MV-4-11 (cell line): ENCODE results near the gene CENPVL2.
"Not testable (repeated sequence)": the region's sequence is repeated elsewhere in the genome, so short reads cannot be mapped to it uniquely, and the experiment has no call there.

Experiments used
- DNase-seq: peaks from one replicate; lab custom pipeline; 2025; lab: John Stamatoyannopoulos, UW

The CENPVL2 gene

GRCh38 chrX:51682720-51683062 lies at the start of gene CENPVL2:
CENPVL2 (minus strand) TSS chrX:51682831; CDS start chrX:51682831, 0 bp downstream.
- DNase-seq, result not testable (repeated sequence)

- DNase-seq, result no peak
These were observed 45.6 kb upstream of the CENPVL2 start for GRCh38 chrX:51728202-51728601.

DNA sequence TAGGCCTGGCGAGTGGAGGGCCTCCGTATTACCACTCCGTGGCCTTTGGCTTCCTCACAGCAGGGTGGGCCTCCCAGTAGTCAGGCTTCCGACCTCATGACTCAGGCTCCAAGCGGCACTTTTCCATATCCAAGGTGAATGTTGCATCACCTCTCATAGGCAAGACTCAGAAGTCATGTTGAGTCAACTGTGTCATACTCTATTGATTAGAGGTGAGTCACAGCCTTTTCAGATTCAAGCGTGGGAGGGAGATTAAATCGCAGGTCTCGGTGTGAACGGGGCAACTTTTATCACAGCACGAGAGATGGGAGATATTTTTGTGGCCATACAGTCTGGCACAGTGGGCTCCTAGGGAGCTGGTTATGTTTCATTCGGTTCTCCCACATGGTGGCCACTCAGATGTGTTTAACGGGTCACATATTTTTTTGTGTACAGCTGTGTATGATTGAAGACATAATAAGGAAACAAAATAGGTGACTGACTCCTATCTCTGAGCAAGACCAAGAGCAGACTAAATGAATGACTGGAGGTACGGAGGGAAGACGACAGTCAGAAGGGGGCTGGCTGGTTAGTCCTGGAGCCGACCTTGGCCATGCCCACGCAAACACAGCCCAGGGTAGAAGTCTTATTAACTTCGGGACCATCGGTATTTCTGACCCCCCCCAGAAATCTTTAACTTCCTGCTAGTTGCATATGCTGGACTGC lies 30.5 kb upstream of the CENPVL2 start:
- not testable (repeated sequence) for DNase-seq

- not testable (repeated sequence) for DNase-seq
These were observed 27.9 kb upstream of the CENPVL2 start, which contains the start of gene CENPVL1 for GRCh38 chrX:51710277-51711164. CENPVL1 (plus strand) TSS chrX:51710512; CDS start chrX:51710512, 0 bp downstream.

DNA sequence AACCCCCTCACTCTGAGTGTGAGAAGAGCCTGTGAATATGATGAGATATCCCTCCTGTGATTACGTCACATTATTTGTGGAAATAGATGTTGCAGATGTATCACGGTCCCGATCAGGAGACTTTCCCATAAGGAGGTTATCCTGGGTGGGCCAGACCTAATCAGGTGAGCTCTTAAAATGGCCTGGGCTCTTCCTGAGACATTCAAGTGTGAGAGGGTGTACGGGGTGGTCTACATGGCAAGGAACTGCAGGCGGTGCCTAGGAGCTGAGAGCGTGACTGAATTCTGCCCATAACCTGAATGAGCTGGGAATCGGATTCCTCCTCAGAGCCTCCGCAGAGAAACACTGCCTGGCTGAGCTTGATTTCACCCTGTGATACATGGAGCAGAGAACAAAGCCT lies 14.8 kb upstream of the CENPVL2 start:
- no peak for DNase-seq

DNA sequence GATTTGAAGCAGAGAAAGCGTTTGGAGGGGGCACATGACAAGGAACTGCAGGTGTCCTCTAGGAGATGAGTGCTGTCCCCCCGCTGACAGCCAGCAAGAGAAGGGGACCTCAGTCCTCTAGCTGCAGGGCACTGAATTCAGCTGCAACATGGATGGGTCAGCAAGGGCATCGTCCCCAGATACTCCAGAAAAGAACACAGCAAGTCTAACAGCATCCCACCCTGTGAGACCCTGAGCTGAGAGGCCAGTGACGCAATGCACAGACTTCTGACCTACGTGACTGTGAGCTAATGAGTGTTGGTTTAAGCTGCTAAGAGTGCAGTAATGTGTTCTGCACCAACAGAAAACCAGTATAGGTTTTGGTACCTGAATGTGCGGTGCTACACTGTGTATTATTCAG lies 11.6 kb upstream of the CENPVL2 start:
- DNase-seq, result no peak

DNA sequence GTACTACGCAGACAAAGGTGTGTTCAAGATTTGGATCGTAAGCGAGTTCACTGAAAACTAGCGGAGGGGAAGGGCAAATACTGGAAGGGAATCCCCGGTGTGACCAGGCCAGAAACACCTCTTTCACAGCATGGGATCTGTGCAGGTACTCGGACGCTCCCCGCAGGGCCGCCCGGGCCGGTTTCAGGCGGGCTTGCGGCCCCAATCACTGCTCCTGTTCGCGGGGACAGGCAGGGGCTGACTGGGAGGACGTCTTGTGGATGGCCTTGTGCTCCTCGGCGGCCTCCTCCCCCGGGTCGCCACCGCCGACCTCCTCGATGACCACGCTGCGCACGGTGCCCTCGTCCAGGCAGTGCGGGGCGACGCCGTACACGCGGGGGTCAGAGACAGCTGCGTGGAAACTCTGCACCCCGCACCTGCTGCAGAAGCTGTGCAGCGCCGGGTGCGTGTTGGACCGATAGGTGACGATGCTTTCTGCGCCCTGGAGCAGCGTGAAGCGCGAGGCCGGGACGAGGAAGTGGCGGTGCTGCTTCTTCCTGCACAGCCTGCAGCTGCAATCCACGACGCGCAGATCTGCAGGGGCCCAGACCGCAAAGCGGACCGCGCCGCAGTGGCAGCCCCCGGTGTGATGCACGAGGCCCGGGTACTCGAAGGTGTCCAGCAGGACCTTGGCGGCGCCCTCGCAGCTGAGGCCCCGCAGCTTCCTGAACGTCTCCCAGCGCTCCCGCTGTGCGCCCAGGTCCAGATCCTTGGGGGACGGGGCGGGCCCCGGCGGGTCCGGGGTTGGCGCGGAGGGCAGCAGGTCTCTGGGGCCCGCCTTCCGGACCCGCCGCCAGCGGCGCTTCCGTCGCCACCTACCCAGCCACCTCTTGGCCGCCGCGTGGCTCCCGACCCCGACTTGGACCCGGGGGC lies 567 bp downstream of the CENPVL2 start:
- not testable (repeated sequence) for DNase-seq

DNA sequence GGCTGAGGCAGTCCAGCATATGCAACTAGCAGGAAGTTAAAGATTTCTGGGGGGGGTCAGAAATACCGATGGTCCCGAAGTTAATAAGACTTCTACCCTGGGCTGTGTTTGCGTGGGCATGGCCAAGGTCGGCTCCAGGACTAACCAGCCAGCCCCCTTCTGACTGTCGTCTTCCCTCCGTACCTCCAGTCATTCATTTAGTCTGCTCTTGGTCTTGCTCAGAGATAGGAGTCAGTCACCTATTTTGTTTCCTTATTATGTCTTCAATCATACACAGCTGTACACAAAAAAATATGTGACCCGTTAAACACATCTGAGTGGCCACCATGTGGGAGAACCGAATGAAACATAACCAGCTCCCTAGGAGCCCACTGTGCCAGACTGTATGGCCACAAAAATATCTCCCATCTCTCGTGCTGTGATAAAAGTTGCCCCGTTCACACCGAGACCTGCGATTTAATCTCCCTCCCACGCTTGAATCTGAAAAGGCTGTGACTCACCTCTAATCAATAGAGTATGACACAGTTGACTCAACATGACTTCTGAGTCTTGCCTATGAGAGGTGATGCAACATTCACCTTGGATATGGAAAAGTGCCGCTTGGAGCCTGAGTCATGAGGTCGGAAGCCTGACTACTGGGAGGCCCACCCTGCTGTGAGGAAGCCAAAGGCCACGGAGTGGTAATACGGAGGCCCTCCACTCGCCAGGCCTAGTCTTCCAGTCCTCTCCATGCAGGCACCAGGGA lies 2.8 kb downstream of the CENPVL2 start:
- not testable (repeated sequence) for DNase-seq

GRCh38 chrX:51665981-51666380 lies 16.6 kb downstream of the CENPVL2 start:
- DNase-seq, result no peak

GRCh38 chrX:51643377-51643776 lies 39.3 kb downstream of the CENPVL2 start:
- no peak for DNase-seq

DNA sequence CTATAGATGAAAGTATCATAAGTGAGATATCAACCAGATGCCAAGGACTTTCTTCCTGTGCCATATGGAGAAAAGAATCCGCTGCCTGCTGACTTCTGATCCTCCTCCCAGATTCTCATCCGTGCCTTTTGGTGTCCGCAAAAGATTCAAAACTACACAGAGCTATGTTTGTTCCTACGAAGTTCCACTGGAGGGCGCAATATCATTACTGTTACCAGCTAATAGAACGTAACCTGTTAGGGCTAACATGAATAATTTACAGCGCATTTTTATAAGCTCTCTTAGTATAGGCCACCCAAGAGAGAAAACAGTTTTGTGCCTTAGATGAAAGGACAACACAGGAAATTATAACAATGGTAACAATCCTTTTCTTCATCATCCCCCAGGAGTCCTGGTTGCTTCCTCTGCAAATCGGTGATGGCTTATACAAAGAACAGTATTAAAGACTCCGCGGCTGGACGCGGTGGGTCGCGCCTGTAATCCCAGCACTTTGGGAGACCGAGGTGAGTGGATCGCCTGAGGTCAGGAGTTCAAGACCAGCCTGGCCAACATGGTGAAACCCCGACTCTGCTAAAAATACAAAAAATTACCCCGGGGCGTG lies 41.1 kb downstream of the CENPVL2 start:
- DNase-seq, result no peak

DNA sequence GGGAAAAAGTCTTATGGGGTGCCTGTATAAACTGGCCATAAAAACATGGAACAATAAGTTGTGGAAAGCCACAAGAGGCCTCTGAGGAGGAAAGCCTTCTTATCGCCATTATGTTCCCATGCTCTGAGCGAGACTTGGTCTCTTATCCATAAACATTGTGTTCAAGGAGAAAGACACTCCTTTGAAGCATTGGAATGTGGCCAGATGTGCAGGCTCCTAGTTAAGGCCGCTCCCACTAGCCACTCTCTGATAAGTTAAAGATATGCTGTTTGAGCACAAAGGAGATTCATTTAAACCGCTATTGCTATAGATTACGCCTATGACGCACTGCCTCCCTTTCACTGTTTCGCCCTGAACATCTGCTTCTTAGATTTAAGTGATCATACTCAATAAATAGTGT lies 46.1 kb downstream of the CENPVL2 start:
- DNase-seq, result not testable (repeated sequence)
